EL (cell line): ENCODE measurements around the gene BCORL1.

Experiments used
- DNase-seq: peaks from one replicate; pipeline ENCODE4 v3.0.0-alpha.2; 2016

BCORL1 gene

DNA sequence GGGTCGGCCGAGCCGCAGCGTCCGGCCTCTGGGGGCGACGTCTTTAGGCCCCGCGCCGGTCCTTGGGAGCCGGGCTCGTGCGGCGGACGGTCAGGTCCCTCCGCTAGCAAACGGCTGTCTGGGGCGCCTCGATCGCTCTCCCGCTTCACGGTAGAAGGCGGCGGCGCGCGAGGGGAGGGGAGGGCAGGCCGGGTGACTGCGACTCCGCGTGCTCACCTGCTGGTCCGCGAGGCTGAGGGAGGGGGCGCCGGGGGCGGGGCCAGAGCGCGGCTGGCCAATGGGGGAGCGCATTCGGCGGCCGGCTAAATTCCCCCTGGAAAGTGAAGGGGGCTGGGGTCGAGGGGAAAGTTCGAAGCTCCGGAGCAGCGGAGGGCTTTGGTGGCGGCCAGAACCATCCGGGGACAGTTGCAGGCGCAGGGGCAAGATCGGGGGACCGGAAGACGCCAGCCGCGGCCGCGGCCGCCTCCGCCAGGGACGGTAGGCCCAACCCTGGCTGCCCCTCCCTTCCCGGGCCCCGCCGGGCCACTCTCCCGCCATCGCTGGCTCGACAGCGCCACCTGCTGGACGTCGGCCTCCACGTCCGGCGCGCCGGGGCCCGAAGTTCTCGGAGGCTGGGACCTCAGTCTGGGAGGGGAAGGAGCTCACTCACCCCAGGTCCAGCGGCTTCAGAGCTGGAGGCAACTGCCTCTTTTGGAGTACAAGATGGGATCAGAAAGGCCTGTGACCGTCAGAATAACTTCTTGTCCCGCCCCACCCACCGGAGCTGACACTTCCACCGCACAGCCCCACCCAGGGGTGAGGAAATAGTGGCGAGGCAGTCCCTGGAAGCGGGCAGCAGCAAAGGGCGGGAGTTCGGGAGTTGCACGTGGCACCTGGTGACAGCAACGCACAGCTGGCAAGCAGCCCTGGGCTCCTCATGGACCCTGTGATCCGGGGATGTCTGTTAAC, 78.0 kb downstream of the BCORL1 start:
- peak; percentile 69 for DNase-seq

DNA sequence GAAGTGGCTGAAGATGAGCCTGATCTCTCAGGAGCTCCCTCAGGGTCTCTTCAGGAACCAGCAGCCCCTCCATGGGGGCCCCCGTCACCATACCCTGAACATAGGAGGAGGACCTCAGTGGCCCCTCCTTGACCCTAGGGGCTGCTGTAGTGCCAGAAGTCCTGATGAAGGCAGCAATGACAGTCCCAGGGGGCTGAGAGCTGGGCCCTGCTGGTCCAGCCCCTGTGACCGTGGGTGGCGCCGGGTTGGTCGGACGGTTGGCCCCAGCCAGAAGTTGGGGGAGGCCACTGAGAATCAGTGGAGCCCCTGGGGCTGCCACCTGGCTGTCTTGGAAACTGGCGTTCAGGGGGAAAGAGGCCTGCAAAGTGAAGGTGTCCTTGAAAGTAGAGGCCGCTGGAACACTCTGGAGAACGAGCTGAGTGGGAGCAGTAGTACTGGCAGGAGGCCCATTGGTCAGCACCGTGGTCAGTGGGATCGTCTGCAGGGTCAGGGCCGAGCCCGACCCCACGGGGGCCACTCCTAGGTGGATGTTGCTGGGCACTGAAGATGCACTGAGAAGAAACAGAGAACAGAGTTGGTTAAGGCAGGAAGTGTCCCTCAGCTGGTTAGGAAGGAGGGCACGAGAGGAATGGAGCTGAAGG, 84.7 kb downstream of the BCORL1 start:
- DNase-seq, result no peak

DNA sequence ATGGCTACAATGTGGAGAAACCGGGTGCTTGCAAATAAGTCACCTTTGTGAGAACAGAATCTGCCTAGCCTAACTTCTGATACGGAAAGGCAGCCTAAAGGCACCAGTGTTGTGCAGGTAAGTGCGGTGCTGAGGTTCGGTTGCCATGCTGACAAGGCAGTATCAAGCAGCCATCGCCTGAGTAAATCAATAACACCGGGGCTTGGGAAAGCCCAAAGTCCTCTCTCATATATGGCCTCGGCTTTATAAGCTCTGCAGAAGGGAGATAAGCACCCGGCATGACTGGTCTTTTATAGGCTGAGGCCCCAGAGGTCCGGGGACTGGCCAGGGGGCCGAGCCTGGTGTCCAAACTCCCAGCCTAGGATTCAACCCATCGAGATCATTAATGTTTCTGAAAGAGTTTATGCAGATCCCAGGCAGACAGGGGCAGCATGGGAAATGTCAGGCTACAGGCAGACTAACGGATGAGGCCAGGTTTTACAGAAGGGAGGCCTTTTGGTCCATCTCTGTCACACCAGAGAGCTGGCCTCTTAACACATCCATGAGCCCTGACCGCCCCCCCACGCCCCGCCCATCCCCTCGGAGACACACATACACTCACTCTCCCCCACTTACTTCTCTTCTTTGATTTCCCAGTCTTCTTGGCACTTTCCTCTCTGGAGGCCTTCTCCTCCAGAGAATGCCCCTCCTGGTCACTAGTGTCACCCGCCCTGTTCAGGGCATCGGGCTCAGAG, 89.3 kb downstream of the BCORL1 start:
- no peak for DNase-seq

GRCh38 chrX:130072345-130072740, 89.9 kb downstream of the BCORL1 start:
- DNase-seq, result no peak

GRCh38 chrX:130075777-130076176, 93.3 kb downstream of the BCORL1 start:
- DNase-seq, result no peak

- DNase-seq, result peak; percentile 73
These were observed 97.5 kb downstream of the BCORL1 start for GRCh38 chrX:130079824-130080406.

DNA sequence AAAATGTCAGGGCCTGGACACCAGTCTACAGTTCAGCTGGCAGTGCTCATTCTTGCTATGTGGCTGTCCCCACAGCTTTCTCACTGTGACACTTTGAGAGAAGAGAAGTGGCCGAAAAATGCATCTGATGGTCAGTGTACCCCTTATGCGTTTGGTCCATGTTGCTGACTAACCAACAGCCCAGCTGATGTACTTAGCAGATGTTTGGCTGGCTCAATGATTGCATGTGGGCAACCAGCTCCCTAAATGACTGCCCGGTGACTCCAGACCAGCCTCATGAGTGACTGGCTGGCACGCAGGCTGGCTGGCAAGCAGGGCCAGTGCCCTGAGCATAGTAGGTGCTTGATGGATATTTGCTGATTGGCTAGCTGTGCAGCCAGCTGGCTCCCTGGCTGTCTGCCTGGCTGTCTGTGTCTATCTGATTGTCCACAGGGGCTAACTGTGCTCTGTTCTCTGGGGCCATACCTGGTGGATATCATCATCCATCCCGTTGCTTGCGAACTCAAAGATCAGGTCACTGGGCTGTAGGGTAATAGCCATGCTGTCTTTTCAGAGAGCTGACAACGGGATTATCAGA, 98.4 kb downstream of the BCORL1 start:
- DNase-seq, result no peak

- no peak for DNase-seq
These were observed 99.1 kb downstream of the BCORL1 start for GRCh38 chrX:130081421-130082045.

GRCh38 chrX:130082244-130083106, 100.0 kb downstream of the BCORL1 start:
- DNase-seq, result no peak

GRCh38 chrX:130083107-130083490, 100.7 kb downstream of the BCORL1 start:
- no peak for DNase-seq

DNA sequence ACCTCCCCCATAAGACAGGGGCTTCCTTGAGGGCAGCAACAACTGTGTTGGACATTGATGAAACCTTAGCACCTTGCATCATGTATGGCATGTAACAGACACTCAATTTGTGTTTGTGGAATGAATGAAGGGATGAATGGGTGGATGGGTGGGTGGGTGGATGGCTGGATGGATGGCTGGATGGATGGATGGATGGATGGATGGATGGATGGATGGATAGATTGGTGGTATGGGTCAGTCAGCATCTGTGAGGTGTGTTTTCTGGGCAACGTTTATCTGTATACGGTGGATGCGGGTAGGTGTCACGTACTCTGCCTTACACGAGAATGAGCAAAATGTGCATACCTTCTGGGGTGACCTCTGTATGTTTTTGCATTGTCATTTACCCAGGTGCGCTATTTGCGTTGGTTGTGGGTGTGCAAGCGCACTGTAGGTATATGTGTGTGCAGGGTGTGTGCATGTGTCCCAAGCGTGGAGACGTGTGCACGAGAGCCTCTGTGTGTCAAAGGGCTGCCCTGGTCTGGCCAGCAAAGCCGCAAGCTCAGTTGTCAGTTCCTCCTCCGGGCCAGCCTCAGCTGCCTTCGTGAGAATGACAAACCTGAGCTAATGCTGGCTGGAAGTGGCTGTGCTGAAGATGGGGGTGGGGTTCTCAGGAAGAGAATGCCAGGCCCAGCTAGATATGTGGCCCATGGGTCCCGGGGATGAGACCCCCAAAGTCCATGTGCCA, 101.4 kb downstream of the BCORL1 start:
- no peak for DNase-seq

- DNase-seq, result no peak
These were observed 102.3 kb downstream of the BCORL1 start for GRCh38 chrX:130084631-130085237.

- DNase-seq, result peak; percentile 34
These were observed 103.4 kb downstream of the BCORL1 start for GRCh38 chrX:130085551-130086446.

DNA sequence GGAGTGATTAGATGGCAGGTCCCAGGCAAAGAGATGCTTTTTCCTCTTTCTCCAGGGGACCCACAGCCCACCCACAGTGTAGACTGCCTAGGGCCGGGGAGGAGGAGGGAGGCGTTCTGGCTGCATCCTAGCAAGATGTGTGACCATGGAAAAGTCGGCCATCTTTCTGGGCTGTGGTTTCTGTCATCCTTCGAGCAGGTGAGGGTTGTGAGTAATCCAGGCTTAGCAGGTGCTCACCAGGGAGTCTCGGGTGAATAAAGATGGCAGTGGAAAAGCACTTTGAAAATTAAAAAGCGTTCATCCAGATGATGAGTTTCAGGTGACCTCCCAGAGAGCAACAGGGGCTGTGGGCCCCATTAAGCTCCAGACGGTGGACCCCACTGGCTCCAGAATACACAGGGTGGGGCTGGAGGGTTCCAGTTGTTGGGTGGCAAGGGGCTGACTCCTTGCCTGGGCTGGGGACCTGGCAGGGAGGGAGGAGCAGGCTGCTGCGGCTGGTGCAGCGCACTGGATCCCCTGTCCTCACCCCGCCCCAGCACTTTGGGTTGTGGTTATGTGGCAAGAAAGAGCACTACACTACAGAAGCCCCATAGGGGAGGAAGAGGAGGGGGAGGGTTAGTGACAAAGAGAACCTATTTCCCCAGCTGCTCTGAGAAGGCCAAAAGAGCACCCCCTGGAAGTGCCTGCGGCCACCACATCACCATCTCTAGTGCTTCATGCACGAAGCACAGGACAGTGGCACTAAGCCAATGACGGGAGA, 104.2 kb downstream of the BCORL1 start:
- no peak for DNase-seq

GRCh38 chrX:130090364-130090763, 107.9 kb downstream of the BCORL1 start:
- DNase-seq, result no peak

DNA sequence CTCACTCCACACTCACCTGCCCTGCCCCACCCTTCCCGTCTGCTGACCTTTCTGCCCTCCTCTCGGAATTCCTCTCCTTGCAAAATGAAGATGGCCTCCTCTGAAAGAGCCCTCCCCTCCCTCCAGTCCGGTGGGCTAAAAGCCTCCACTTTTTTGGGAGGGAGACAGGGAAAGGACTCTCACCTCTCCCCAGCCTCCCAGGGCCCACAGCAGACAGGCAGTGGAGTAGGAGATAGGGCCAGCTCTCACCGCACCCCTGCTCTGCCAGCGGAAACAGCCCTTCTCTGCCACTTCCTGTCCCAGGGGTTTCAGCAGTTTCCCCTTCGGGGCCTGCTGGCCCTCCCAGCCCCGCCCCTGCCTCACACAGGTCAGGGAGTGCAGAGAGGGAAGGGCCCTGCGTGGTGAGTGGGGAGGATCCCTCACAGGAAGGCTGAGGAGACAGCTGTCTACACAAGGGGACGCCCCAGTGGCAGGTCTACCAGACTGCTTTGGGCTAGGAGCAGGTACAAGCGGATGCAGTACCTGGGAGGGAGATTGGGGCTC, 109.6 kb downstream of the BCORL1 start:
- peak; percentile 4 for DNase-seq

GRCh38 chrX:130093271-130093670, 110.8 kb downstream of the BCORL1 start:
- no peak for DNase-seq

DNA sequence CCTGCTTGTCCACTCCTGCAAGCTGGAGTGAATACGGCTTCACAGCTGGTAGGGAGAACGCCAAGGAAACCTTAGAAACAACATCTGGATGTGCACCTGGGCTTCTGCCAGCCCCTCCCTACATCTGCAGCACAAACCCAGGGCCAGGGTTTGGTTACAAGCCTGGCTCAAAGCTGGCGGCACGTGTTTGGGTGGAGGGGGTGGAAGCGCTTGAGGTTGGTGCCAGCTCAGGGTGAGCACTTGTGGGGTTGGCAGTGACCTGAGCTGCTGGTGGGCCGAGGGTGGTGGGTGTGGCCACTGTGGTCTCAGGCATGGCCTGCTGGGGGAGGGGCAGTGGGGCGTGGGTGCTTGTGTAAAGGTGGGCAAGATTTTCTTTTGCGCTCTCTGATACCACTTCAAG, 112.3 kb downstream of the BCORL1 start:
- DNase-seq, result no peak
